AG04449 (cell line): ENCODE measurements around the gene TMEM178B.

Source experiments
- CTCF ChIA-PET: fragments of 350-600 bp; formaldehyde crosslinking; extraction: SDS; loops from one replicate; lab custom pipeline; 2021; ENCODE audit warnings: antibody characterized with exemption; lab: Yijun Ruan, JAX
- POLR2A ChIA-PET: fragments of 400-600, 350-600 bp; formaldehyde crosslinking; extraction: SDS; loops from one replicate; lab custom pipeline; 2020; ENCODE audit warnings: antibody characterized with exemption, inconsistent platforms; lab: Yijun Ruan, JAX
- DNase-seq: peaks from one replicate; pipeline ENCODE4 v3.0.0-alpha.2; 2010; ENCODE audit warnings: low read depth, low spot score
- H3K4me3 ChIP-seq: 2 replicates; pipeline ENCODE4 v1.5.1; 2011; ENCODE audit warnings: low read depth, mild to moderate bottlenecking, control low read depth, low read length
- TF ChIP-seq, protein P1 (sequence below): IDR thresholded peaks from one replicate; pipeline ENCODE4 v1.5.1; 2011; ENCODE audit warnings: mild to moderate bottlenecking, moderate library complexity, low read length, control low read depth, inconsistent platforms; ENCODE audit not compliant: insufficient read depth; ENCODE audit errors: missing control alignments

TMEM178B gene

DNA sequence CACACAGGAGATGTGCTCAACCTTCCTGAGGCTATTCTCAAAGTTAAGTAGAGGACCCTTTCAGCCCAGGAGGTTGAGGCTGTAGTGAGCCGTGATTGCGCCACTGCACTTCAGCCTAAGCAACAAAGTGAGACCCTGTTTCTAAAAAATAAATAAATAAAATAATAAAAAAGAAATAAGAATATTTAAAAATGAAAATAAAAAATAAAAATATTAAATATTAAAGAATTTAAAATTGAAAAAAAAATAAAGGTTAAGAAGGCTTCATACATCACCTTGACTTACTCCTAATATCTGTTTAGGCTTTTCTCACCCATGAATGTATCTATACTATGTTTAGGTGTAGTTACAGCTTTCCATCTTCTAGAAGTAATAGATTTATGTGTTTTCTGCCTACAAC, 289.9 kb downstream of the TMEM178B start:
- DNase-seq: no peak
- H3K4me3 ChIP-seq: no peak overlapping the region
- TF ChIP-seq, protein P1, sequence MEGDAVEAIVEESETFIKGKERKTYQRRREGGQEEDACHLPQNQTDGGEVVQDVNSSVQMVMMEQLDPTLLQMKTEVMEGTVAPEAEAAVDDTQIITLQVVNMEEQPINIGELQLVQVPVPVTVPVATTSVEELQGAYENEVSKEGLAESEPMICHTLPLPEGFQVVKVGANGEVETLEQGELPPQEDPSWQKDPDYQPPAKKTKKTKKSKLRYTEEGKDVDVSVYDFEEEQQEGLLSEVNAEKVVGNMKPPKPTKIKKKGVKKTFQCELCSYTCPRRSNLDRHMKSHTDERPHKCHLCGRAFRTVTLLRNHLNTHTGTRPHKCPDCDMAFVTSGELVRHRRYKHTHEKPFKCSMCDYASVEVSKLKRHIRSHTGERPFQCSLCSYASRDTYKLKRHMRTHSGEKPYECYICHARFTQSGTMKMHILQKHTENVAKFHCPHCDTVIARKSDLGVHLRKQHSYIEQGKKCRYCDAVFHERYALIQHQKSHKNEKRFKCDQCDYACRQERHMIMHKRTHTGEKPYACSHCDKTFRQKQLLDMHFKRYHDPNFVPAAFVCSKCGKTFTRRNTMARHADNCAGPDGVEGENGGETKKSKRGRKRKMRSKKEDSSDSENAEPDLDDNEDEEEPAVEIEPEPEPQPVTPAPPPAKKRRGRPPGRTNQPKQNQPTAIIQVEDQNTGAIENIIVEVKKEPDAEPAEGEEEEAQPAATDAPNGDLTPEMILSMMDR: no peak
- POLR2A ChIA-PET: no interaction called here
- CTCF ChIA-PET: no interaction called here

DNA sequence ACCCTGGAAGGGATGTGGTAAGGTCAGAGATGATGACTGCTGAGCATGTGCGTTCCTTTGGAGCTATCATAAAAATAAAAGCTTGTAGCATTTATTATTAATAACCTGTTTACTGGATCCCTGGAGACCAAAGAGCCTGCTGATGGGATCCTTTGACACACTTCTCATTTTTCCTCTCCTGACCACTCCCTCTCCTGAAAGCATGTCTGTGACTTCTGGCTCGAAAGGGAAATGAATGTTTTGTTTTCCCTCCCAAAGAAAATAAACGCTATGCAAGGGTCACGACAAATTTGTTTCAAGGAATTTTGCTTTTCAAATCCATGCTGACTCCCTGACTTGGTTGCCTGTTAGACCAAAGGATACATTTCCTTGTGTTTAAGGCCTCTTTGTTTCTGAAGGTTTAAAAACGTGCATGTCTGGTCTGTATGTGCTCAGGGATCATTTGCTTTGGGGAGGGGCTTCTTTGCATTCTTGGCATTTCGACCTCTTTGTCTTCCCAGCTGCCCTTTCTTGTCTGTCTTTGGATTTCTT, 292.3 kb downstream of the TMEM178B start:
- DNase-seq: no peak
- CTCF ChIA-PET: no interaction called here
- TF ChIP-seq, protein P1: no peak
- H3K4me3 ChIP-seq: no peak overlapping the region
- POLR2A ChIA-PET: no interaction called here

DNA sequence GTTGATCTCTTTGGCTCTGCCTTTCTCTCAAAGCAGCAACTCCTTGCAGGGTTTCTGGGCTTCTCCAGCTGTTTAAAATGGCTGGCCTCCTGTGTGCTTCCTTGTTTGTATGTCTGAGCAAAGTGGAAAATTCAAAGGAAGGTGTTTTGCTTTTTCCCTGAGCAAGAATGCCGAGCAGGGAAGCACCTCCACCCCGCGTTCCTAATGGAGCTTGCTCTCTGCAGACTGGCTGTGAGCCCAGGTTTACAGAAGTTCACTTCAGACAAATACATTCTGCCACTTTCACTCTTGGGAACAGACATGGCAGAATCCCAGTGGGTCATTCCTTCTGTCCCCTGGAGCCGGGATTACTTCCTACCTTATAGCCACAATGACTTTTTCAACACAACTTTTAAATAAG, 295.6 kb downstream of the TMEM178B start:
- CTCF ChIA-PET: no interaction called here
- no peak for DNase-seq
- POLR2A ChIA-PET: no interaction called here
- no peak overlapping the region for H3K4me3 ChIP-seq
- TF ChIP-seq, protein P1: no peak

DNA sequence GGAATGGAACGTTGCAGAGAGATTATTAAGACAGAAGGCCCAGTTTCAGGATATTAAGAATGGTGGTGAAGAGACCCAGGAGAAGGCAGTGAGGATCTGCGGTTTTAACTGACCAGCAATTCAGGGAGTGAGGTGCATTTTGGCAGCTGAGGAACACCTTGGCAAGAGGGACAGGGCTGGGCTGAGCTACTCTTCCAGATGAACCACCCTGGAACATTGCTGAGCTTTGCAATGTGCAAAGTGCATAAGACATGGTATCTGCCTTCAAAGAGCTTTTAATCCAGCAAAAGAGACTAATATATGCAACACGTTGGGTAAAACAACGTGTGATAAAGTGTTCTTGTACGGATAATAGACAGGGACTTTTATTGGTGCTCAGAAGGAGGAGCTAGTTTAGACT, 296.3 kb downstream of the TMEM178B start:
- ChIA-PET POLR2A (no interaction called here), CTCF (no interaction called here)
- TF ChIP-seq, protein P1: no peak
- DNase-seq: no peak
- H3K4me3 ChIP-seq: no peak overlapping the region

DNA sequence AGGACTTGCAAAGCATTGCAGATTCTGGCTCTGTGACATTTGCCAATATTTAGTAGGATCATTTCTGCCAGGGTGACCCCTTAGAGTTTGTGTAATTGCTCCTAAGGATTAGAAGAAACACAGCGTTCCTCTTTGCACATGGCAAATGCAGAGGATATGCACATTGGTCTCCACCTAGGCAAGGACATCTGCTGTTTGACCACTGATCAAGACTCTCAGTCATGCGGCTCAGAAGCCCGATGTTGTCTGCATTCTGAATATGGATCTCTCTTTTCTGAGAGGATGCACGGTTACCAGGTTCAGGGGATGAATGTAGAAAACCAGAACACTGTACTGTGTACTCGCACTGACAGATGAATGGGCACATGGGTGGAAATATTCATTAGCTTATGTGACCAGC, 296.8 kb downstream of the TMEM178B start:
- DNase-seq: no peak
- H3K4me3 ChIP-seq: no peak overlapping the region
- CTCF ChIA-PET: no interaction called here
- POLR2A ChIA-PET: no interaction called here
- TF ChIP-seq, protein P1: no peak

DNA sequence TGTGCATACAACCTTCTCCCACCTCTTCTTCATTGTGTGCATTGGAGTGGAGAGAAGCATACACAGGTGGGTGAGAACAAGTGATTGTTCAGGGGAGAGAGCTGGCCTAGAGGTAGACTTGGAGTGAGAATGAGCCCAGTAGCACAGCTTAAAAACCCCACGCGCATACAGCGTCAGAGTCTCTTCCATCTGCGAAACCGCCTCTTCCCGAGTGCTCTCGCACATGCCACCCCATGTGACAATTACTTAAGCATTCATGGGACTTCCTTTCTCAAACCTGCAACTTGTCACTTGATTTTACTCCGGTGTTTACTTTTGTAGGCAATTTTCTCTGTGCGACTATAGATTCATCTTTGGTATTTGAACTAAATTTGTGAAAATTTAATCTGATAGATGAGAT, 300.6 kb downstream of the TMEM178B start:
- no peak for DNase-seq
- CTCF ChIA-PET: no interaction called here
- TF ChIP-seq, protein P1: no peak
- POLR2A ChIA-PET: no interaction called here
- H3K4me3 ChIP-seq: no peak overlapping the region
